KG1 (cell line): ENCODE measurements around the gene RGS7.
"Not testable (repeated sequence)": the region's sequence is repeated elsewhere in the genome, so short reads cannot be mapped to it uniquely, and the experiment has no call there.

Experiments
- DNase-seq: peaks from one replicate; lab custom pipeline; 2025; lab: John Stamatoyannopoulos, UW

RGS7 gene

DNA sequence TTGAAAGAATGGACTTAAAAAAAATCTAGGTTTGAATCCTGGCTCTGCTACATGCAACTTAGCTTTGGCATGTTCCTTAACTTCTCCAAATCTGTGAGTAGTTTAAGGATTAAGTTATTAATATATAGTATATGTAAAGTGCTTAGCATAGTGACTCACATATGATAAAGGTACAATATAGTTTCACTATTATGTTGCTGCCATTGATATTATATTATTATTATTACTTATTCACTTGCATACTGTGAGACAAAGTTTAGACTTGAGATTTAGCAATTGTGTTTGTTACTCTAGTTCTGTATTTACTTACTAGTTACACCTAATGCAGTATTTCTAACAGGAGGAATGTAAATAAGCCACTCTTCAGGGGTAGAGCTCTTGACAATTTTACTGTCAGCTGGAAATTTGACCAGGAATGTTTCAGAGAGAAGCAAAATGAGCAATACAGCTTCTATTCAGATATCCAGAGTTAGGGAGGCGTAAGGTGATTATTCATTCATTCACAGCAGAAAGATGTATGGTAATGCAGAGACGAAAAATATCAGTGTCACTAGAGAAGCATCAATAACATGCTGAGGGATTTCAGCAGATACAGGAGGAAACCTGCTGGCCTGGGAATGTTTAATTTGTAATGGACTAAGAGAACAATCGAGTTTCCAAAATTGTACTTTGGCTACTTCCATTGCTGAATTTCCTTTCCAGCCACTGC is 25.5 kb downstream of the RGS7 start:
- no peak for DNase-seq

DNA sequence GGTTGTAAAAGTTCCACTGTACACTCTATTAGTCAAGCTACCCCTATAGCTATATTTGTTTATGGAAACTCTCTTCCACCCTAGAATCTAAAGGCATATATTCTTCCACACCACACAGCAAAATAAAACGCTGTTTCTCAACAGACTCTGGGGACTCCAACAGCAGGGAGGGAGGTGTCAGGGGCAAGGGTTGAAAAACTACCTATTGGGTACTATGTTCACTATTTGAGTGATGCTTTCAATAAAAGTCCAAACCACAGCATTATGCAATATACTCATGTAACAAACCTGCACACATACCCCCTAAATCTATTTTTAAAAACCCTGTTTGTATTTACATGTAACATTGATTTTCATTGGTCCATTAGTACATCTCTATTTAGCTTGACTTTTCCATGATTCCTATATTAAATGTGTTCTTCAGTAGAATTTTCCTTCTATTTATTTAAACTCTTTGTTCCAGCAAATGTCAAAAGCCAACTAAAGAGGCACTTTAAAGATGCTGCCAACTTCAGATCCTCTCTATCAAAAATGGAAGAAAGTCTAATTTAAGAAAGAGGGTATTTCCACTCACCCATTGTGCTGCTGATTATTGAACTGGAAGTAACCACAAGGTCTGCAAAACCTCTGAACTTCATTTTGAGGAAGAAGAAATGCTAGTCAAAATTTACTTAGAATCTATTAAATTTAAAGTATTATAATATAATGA is 26.2 kb downstream of the RGS7 start:
- DNase-seq, result no peak

DNA sequence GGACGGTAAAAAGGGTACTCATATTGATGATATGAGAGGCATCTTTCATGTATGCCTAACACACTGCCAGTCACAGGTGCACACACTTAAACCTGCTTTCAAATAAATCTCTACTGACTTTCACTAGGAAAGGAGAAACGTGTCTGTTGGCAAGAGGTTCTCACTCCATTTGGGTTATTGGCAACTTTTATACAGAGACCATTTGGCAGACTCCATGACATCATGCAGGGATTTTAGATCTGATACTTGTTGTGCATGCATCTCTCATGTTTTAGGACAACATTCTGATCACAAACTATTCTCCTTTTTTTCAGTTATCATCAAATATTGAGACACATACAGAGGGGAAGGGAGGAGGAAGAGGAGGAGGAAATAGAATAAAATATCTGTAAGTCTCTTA is 31.5 kb downstream of the RGS7 start:
- no peak for DNase-seq

DNA sequence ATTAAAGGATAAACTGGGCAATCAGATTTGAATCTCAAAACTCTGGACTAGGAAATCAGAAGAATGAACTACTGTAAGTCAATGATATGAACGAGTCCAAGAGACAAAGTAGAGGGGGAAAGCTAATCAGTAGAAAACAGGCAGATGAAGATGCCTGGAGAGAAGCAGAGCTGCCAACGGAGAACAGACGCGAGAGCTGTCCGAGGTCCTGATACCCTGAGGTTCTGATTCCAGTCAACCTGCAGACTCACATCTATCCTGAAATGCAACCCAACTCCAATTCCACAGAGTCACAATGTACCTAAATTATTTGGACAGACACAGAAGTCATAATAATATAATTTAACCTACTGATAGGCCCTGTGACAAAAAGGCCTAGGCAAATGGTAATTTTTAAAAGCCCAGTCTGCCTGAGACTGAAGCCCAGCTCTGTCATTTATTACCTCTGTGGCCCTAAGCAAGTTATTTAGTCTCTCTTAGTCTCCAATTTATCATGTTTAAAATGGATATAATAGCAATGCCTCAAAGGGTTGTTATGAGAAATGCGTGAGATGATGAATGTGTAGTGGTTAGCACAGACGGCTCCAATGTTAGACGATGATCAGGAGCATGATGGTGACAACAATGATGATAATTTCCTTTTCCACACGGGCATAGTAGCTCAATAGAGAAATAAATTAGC is 33.4 kb downstream of the RGS7 start:
- DNase-seq, result peak; percentile 1

DNA sequence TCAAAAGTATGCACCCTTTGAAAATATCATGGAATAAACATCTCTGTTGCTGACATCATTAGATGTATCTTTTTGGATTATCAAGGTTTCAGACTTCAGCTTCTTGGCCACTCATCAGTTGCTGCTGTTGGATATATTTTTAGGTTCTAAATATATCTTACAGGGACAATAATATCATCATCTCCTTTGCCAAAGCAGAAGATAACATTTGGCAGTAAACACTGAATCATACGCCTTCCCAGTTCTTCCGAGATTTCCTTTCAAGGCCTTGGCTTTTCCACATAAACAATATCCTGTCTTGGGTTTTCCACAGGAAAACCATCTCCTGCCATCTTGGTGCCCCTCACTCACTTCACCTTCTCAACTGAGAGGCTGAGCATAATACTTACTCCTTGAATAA is 39.3 kb downstream of the RGS7 start:
- no peak for DNase-seq

DNA sequence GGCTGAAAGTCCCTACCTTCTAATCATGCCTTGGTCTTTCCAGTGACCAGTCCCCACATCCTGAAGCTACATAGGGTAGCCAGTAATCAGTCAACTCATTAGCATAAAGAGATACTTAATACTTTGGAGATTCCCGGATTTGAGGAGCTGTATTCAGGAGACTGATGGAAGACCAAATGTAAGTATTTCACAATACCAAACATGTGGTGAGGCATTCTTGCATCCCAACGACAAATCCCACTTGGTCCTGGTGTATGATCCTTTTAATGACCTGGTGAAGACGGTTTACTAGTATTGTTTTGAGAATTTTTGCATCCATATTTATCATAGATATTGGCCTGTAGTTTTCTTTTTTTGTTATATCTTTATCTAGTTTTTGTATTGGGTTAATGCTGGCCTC is 40.6 kb downstream of the RGS7 start:
- no peak for DNase-seq

DNA sequence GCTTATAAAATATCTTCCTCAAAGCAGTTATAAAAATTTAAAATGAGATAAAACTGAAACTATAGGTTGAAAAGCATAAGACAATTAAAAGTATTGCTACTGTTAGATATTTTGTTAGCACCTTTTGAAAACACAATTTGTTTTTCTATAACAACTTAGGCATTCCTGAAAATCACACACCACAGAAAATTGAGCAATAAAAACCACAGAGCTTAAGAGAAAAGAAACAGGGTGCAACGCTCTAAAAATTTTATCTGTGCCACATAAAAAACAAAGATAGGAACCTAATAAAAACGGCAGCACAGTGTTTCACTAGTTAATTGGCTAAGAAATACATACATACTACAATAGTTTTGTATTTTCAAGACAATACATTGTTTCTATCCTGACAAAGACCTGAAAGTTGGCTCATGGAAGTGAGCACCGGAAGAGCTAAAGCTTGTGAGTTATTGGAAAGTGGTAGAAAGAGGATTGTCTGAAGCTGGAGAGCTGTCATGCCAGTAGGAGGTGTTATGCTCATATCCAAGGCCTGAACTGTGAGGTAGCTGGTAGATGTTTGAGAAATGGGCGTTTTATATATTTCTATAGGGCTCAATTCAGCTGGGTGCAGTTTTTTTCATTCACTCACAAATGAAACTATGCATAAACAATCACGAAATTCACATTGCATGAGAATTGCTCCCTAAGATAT is 45.8 kb downstream of the RGS7 start:
- no peak for DNase-seq

DNA sequence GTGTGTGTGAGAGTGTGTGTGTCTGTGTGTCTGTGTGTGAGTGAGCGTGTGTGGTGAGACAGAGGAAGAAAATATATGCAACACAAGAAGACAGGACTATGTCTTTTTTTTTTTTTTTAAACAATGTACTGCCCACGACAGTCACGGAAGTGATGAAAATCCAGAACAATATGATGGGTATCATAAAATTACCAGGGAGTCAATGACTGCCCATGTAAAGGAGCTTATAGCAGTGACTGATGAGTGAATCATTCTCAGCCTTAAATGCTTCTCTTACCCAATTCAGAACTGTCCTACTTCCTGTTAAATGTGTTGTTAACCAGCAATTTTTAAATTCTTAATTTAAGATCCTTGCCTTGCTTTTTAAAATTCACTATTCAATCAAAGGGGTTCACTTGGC is 46.6 kb downstream of the RGS7 start:
- DNase-seq, result no peak

DNA sequence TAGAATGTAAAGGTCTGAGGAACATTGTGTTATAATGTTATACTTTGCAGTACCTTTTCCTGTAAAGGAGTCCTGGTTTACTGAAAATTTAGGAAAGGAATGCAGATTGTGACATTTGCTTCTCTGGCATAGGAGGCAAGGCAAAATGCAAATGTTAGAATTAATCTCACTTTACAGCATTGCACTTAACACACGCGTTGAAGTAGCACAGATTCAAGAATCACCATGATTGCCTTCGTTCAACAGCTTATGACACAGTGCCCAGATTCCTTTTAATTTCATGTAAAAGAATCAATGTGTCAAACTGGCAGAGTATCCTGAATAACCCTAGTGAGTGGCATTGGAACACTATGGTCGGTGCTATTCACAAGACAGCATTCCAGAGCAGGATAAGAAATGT is 47.4 kb downstream of the RGS7 start:
- DNase-seq, result no peak

DNA sequence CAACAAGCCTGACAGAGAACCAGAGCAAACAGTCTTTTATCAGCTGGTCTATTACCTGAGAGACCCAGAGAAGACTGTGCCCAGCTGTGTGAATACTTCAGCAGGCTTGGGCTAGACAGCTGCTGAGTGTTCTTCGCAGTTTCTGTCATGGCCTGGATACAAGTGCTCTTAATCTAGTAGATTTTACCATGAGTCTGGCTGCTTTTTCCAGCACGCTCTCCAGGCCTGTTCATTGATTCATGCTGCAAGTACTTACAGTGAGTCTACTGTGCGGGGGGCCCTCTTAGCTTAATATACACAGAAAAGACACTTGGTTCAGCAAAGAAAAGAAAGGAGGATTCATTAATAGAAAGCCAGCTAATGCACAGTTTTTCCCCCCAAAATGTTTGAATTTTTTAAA is 48.5 kb downstream of the RGS7 start:
- DNase-seq, result no peak

DNA sequence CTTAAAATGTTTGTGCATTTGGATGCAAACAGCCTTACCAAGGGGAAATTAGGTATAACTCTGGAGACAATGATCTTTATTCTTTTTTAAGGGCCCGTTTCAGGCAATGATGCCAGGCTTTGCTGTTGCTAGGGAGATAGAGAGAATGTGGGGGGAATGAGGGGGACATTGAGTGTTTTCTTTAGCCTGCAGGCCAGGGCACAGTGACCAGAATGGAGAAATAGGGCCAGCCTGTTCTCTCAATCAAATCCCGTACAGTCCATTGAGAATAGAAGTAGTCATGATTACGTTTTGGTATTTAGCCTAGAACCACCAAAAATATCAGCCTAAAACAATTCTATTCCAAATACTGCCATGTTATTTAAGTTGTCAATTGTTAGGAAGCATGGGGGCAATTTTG is 49.0 kb downstream of the RGS7 start:
- DNase-seq, result no peak

DNA sequence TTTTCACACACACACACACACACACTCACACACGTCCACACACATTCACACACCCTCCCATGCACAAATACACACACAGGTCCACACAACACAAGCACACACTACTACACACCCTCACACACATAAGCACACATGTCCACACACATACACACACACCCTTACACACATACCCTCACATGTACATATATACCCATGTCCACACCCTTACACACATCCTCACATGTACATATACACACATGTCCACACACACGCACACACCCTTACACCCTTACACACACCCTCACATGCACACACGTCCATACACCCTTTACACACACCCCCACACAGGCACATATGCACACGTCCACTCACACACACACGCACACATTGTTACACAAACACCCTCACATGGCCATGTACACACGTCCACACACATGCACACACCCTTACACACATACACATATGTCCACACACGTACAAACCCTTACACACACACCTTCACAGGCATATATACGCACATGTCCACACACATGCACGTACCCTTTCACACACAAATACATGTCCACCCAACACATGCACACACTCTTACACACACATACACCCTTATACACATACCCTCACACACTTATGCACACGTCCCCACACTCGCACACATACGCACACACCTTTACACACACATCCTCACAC is 50.7 kb downstream of the RGS7 start:
- DNase-seq, result no peak

DNA sequence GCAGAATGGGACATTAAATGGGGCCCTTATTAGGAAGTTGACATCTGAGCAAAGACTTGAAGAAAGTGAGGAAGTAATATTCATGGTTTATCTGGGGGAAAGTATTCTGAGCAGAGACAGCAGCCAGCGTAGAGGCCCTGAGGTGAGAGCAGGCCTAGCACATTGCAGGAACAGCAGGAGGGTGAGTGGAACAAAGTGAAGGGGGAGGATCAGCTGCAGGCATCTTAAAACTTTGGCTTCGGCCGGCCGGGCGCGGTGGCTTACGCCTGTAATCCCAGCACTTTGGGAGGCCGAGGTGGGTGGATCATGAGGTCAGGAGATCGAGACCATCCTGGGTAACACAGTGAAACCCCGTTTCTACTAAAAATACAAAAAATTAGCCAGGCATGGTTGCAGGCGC is 55.0 kb downstream of the RGS7 start:
- DNase-seq, result not testable (repeated sequence)

DNA sequence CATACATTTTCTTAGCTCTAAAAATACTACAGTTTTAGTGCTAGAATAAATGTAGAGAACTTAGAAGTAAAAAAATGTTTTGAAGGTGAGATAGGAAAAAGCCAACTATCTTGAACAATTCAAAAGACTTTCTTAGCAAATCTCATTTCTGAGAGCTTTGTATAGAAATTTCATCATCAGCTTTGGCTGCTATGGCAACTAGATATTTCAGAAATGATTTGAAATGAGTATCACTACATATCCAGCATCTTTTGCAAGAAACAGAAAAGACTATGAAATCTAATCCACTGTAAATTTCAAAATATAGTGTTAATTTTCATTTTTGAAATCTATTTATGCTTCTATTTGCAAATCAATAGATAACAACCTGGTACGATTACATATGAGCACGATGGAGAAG is 57.7 kb downstream of the RGS7 start:
- no peak for DNase-seq

DNA sequence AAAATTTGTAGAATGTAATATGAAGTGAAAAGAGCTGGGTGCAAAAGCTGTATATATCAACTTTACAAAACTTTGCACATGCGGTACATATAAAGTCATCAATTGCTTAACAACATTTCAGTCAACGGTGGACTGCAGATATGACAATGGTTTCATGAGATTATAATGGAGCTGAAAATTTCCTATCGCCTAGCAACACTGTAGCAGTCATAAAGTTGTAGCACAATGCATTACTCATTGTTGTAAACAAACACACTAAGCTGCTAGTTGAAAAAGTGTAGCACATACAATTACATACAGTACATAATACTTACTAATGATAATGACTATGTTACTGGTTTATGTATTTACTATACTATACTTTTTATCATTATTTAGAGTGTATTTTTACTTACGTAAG is 64.0 kb downstream of the RGS7 start:
- DNase-seq, result no peak

DNA sequence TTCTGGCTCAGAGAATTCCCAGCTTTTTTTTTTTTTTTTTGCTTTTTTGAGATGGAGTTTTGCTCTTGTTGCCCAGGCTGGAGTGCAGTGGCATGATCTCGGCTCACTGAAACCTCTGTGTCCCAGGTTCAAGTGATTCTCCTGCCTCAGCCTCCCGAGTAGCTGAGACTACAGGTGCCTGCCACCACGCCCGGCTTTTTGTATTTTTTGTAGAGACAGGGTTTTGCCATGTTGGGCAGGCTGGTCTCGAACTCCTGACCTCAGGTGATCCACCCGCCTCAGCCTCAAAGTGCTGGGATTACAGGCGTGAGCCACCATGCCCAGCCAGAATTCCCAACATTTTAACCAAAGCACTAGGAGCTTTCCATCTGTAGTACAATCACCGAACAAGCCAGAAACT is 65.5 kb downstream of the RGS7 start:
- not testable (repeated sequence) for DNase-seq

DNA sequence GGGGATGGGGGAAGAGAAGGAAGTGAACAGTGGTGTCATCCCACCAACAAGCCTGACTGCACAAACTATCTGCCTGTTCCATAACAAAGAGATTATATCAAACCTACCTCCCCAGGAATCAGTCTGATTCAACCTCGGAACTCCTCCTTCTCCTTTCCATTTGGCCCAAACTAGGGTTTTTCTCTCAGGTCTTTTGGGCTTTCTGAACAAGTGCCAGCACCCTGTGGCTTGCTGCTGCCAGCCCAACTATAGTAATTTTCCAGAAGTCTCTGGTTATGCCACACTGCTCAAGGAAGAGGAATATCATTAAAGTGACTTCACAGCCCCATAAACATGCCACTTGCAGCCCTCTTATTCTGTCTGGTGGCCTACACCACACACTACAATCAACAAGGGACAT is 70.5 kb downstream of the RGS7 start:
- DNase-seq, result no peak

DNA sequence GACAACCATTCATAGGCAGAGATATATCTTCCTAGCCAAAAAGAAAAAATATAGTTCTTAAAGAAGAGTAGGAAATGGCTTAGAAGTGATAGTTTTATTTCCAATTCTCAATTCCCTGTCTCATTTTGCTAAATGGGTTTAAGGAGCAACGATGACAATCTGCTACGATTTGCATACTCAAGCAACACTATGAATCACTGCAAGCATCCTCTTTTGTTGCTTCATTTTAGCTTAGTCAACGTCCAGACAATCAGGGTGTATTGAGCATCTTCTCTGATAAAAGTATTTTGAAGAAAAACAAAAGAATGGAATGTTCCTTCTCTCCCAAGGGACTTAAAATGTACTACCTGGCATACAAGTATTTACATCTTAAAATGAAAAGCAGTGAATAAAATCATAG is 80.6 kb downstream of the RGS7 start:
- DNase-seq, result no peak

DNA sequence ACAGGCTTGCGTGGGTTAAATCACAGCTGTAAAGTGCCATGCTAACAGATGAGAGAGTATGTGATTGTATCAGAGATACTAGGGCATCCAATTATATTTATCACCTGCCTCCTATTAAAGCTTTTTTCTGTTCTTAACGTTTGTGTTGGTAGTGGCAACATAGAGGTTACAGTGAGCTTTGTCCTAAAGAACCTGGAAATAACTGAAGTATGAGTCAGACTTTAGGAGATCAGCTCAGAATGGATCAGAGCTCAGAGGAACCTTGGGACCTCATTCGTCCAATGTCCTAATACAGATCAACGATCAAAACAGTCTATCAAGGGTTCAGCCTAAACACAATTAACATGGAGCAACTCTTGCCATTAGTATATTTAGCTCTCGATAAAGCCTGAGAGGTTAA is 81.0 kb downstream of the RGS7 start:
- DNase-seq, result no peak

DNA sequence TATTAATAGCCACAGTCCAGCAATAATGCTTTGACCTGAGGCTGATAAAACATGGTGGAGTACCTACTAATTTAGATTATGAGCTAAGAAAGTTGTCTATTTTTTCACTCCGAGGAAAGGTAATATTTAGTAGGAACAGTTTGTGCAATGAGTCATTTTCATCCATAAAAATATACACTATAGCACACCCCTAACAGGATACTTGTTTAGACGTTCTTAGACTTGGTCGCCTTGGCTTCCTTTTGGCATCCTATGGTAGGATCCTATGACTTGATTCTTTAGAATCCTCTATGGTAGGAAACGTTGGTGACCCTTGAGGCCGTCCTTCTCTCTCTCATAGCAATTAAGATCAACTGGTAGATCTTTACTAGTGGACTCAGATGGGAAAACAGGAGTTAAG is 81.8 kb downstream of the RGS7 start:
- DNase-seq, result no peak

DNA sequence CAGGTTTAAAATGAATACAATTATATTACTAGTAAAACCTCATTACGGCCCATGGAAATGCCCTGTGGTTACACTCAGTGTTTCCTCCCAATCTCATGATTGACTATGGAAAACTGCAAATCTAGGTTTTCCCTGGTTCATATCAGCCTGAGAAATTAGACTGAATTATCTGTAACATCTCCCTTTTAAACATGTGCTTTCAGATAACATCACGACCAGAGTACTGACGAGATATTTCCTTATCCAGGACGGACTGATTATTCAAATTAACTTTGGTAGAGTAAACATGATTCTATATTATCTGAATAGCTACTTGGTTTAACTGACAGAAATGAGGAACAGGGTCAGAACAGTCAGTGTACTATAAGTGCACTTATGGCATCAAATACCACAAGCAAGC is 82.3 kb downstream of the RGS7 start:
- no peak for DNase-seq

DNA sequence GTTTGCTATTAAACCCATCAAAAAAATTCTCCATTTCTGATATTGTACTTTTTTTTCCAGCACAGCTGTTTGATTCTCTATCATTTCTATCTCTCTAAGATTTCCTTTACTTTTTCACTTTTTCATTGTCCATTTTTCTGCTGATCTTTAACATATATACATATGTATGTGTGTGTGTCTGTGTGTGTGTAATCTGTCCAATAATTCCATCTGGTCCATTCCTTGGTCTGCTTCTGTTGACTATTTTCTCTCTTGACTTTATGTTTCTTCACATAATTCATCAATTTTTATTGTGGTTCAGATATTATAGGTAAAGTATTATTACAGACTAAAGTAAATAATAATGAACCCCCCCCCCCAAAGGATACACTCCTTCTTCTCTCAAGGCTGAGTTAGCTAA is 84.2 kb downstream of the RGS7 start:
- DNase-seq, result no peak
